ENCODE measurements around the gene ZNF519.
"Not testable (repeated sequence)": the region's sequence is repeated elsewhere in the genome, so short reads cannot be mapped to it uniquely, and the experiment has no call there.

Gene ZNF519

GRCh38 chr18:14132271-14132700, at the start of gene ZNF519:
Gene ZNF519 (minus strand): TSS chr18:14132435. CDS start chr18:14132277, 158 bp downstream.
- not testable (repeated sequence) for TF ChIP-seq GATA2, GATA3 (IDR thresholded peaks at IDR 0.05; ENCODE audit: low read depth, low read length)

GRCh38 chr18:14179306-14179705, 47.1 kb upstream of the ZNF519 start:
- TF ChIP-seq GATA2 (IDR thresholded peaks at IDR 0.05; ENCODE audit: low read depth, low read length) = no peak

- no peak for TF ChIP-seq GATA3 (IDR thresholded peaks at IDR 0.05; ENCODE audit: low read depth, low read length)
- no peak for TF ChIP-seq GATA2 (IDR thresholded peaks at IDR 0.05; ENCODE audit: low read depth, low read length)
Measured at GRCh38 chr18:14174706-14175085, 42.5 kb upstream of the ZNF519 start.

- TF ChIP-seq GATA3 (IDR thresholded peaks at IDR 0.05; ENCODE audit: low read depth, low read length) = no peak
- TF ChIP-seq GATA2 (IDR thresholded peaks at IDR 0.05; ENCODE audit: low read depth, low read length) = no peak
Measured at GRCh38 chr18:14144628-14144895, 12.3 kb upstream of the ZNF519 start.

GRCh38 chr18:14124689-14125088, 7.5 kb downstream of the ZNF519 start:
- TF ChIP-seq GATA3 (IDR thresholded peaks at IDR 0.05; ENCODE audit: low read depth, low read length) (no peak), GATA2 (IDR thresholded peaks at IDR 0.05; ENCODE audit: low read depth, low read length) (no peak)

GRCh38 chr18:14122097-14122496, 10.1 kb downstream of the ZNF519 start:
- TF ChIP-seq GATA2 (IDR thresholded peaks at IDR 0.05; ENCODE audit: low read depth, low read length) (no peak), GATA3 (IDR thresholded peaks at IDR 0.05; ENCODE audit: low read depth, low read length) (no peak)

- no peak for TF ChIP-seq GATA2 (IDR thresholded peaks at IDR 0.05; ENCODE audit: low read depth, low read length)
- TF ChIP-seq GATA3 (IDR thresholded peaks at IDR 0.05; ENCODE audit: low read depth, low read length) = no peak
Measured at GRCh38 chr18:14120926-14121325, 11.3 kb downstream of the ZNF519 start.

GRCh38 chr18:14117606-14118005, 14.6 kb downstream of the ZNF519 start:
- TF ChIP-seq GATA3 (IDR thresholded peaks at IDR 0.05; ENCODE audit: low read depth, low read length) = no peak
- no peak for TF ChIP-seq GATA2 (IDR thresholded peaks at IDR 0.05; ENCODE audit: low read depth, low read length)

GRCh38 chr18:14106906-14107305, 25.3 kb downstream of the ZNF519 start:
- no peak for TF ChIP-seq GATA2 (IDR thresholded peaks at IDR 0.05; ENCODE audit: low read depth, low read length)

- TF ChIP-seq GATA3 (IDR thresholded peaks at IDR 0.05; ENCODE audit: low read depth, low read length) (no peak), GATA2 (IDR thresholded peaks at IDR 0.05; ENCODE audit: low read depth, low read length) (no peak)
Measured at GRCh38 chr18:14104906-14105748, 27.1 kb downstream of the ZNF519 start.

- TF ChIP-seq GATA3 (IDR thresholded peaks at IDR 0.05; ENCODE audit: low read depth, low read length) (no peak), GATA2 (IDR thresholded peaks at IDR 0.05; ENCODE audit: low read depth, low read length) (no peak)
Measured at GRCh38 chr18:14104201-14104600, 28.0 kb downstream of the ZNF519 start.

- TF ChIP-seq GATA3 (IDR thresholded peaks at IDR 0.05; ENCODE audit: low read depth, low read length) (no peak), GATA2 (IDR thresholded peaks at IDR 0.05; ENCODE audit: low read depth, low read length) (no peak)
Measured at GRCh38 chr18:14100503-14101286, 31.5 kb downstream of the ZNF519 start.

- TF ChIP-seq GATA3 (IDR thresholded peaks at IDR 0.05; ENCODE audit: low read depth, low read length) (no peak), GATA2 (IDR thresholded peaks at IDR 0.05; ENCODE audit: low read depth, low read length) (no peak)
Measured at GRCh38 chr18:14098428-14098827, 33.8 kb downstream of the ZNF519 start.

- no peak for TF ChIP-seq GATA2 (IDR thresholded peaks at IDR 0.05; ENCODE audit: low read depth, low read length)
- no peak for TF ChIP-seq GATA3 (IDR thresholded peaks at IDR 0.05; ENCODE audit: low read depth, low read length)
Measured at GRCh38 chr18:14097761-14098160, 34.5 kb downstream of the ZNF519 start.

GRCh38 chr18:14093307-14093915, 38.8 kb downstream of the ZNF519 start:
- TF ChIP-seq GATA2 (IDR thresholded peaks at IDR 0.05; ENCODE audit: low read depth, low read length) (no peak), GATA3 (IDR thresholded peaks at IDR 0.05; ENCODE audit: low read depth, low read length) (no peak)

Measured in SH-SY5Y (cell line).